Measurements from ENCODE around the gene SECISBP2. TPM values are rescaled to one million over a fixed set of nuclear protein-coding genes. Genes with fewer than 3 reads are reported as not detected.

The SECISBP2 gene
- total and polyA plus RNA-seq, 9 donors: 25.8 to 51.1 (median 34.3) TPM

DNA sequence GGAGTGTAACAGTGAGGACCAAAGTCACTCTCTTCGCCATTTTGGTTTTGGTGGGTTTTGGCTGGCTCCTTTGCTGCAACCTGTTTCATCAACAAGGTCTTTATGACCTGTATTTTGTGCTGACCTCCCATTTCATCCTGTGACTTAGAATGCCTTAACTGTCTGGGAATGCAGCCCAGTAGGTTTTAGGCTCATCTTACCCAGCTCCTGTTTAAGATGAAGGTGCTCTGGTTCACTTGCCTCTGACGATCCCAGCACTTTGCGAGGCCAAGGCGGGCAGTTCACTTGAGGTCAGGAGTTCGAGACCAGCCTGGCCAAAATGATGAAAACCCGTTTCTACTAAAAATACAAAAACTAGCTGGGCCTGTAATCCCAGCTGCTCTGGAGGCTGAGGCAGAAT, 9.1 kb upstream of the SECISBP2 start:
- 92% methylated on average over 4 of the region's 6 CpGs for WGBS (ENCODE audit: insufficient coverage)
- Histone ChIP-seq H3K27ac (ENCODE audit: low read length) (no peak overlapping the region), H3K9me3 (replicated peaks; ENCODE audit: control insufficient read depth, low read depth, low read length) (no peaks in the 10 kb centered on the region), H3K36me3 (ENCODE audit: control insufficient read depth, insufficient read depth, low read length) (peaks cover 13% of the 10 kb centered on the region), H3K4me1 (ENCODE audit: control insufficient read depth, insufficient read depth, low read length) (peaks cover 11% of the 10 kb centered on the region), H3K4me3 (ENCODE audit: low read length) (no peak overlapping the region), H3K27me3 (ENCODE audit: control insufficient read depth, insufficient read depth, low read length) (no peaks in the 10 kb centered on the region)
- peak; percentile 14 for DNase-seq

DNA sequence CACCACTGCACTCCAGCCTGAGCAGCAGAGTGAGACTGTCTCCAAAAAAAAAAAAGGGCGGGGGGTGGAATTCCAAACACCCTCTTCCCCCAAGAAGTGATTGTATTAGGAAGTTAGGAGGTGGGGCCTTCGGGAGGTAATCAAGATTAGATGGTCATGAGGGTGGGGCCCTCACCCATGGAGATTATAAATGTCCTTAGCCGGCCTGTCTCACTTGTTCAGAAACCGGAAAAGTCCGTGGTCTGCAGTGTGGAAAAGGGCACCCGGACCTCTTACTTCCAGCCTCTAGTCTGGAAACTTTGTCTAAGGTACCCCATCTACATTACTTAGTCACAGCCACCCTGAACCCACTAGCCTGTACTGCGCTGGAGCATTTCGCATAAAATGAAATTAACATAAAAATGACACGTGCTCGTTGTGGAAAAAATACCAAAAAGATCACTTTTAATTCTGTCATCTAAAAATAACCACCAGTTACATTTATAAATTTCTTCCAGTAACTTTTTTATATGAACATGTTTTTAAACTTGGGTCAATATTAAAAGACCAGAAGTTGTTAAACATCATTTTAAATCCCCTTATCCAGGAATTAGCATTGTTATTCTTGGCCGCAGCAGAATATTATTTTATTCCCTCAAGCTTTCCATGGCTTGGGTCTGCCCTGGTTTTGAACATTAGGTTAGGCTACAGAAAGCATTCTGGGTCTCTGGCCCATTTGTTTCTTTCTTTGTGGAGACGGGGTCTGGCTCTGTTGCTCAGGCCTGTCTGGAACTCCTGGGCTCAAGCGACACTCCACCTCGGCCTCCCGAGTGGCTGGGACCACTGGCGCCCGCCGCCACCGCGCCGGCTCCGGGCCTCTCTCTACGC, 8.5 kb upstream of the SECISBP2 start:
- Histone ChIP-seq H3K9me3 (replicated peaks; ENCODE audit: control insufficient read depth, low read depth, low read length) (no peaks in the 10 kb centered on the region), H3K27ac (ENCODE audit: low read length) (peak overlapping the region; percentile 99), H3K36me3 (ENCODE audit: control insufficient read depth, insufficient read depth, low read length) (peaks cover 13% of the 10 kb centered on the region), H3K4me1 (ENCODE audit: control insufficient read depth, insufficient read depth, low read length) (peaks cover 11% of the 10 kb centered on the region), H3K4me3 (ENCODE audit: low read length) (peak overlapping the region; percentile 83), H3K27me3 (ENCODE audit: control insufficient read depth, insufficient read depth, low read length) (no peaks in the 10 kb centered on the region)
- WGBS (ENCODE audit: insufficient coverage): 23% methylated on average over 20 of the region's 23 CpGs
- peak; percentile 33 for DNase-seq

DNA sequence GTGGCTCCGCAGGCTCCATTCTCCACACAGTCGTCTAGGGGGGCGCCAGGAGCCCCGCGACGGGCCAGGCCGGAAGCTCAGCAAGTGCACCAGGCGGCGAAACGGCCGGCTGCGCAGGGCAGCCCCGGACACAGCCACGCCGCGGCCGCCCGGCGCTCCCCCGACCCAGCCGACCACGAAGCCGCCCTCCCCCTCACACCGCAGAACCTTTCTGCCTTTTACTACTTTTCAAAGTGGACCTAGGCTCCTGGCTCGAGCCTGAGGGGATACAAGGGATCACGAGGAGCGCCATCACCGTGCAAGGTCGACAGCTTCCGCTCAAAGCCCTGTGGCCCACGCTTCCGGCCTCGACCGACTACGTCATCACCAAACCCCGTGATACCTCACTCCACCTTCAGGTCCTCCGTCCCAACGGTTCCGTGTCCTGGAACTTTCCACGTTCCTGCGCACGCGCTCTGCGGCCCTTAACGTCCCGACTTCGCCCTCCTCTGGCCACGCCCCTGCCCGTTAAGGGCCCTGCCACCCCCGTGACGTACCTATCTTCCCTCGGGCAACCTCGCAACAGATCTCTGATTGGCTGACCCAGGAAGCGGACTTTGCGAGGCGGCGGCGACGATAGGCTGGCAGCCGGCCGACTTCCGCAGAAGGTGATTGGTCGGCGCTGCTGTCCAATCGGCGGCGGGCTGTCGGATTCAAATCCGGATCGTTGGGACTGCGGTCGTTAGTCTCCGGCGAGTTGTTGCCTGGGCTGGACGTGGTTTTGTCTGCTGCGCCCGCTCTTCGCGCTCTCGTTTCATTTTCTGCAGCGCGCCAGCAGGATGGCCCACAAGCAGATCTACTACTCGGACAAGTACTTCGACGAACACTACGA, 7.6 kb upstream of the SECISBP2 start, which contains the start of gene CKS2:
Gene CKS2, plus strand, starts transcription at position 721 of the 871 bp plus-strand sequence. Its CDS starts 98 bp downstream, at position 819.
- under 1% methylated on average over 79 of the region's 86 CpGs for WGBS (ENCODE audit: insufficient coverage)
- peak; percentile 100 for DNase-seq
- peak within 1 kb of the TSS; percentile 83 for H3K4me3 ChIP-seq (ENCODE audit: low read length)
- H3K27me3 ChIP-seq (ENCODE audit: control insufficient read depth, insufficient read depth, low read length): no peaks in the 10 kb centered on the region
- H3K36me3 ChIP-seq (ENCODE audit: control insufficient read depth, insufficient read depth, low read length): peaks cover 13% of the 10 kb centered on the region
- peak within 1 kb of the TSS; percentile 99 for H3K27ac ChIP-seq (ENCODE audit: low read length)
- H3K4me1 ChIP-seq (ENCODE audit: control insufficient read depth, insufficient read depth, low read length): peaks cover 11% of the 10 kb centered on the region
- no peaks in the 10 kb centered on the region for H3K9me3 ChIP-seq (replicated peaks; ENCODE audit: control insufficient read depth, low read depth, low read length)

DNA sequence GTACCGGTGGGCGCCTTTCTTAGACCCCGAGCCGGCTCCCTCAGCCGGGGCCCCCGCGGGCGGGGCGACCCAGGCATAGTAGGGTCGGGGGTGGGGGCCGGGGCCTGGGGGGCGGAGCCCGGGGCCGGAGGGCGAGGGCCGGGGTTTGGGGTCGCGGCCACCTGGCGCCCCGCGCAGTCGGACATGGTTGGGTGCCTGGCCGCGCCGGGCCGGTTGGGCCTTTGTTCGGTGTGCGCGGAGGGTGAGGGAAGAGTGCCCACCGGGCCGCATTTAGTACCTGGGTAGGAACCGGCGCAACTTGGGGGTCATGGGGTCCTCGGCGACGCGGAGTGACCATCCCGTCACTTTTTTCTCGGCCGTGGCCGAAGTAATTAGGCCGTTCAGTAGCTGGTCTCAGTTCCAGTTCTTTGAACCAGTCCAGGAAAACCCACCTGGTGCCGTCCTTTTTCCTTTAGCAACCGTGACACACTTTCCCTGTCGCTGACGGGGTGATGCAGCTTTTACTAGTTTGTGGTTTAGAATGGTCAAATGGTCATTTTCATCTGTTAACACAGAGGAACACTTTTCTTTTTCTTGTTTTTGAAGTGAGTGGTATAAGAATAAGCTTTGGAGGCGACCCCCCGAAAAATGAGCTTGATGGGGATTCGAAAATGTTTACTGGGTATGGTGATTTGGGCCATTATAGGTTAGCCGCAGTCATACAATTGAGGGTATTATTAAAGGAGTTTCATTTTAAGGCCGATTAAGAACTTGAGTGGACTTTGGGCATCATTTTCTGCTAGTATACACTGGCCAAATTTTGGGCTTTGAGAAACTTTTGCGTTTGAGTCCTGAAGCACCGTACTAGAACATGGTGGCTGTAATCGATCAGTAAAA, 6.7 kb upstream of the SECISBP2 start:
- no peaks in the 10 kb centered on the region for H3K9me3 ChIP-seq (replicated peaks; ENCODE audit: control insufficient read depth, low read depth, low read length)
- peaks cover 11% of the 10 kb centered on the region for H3K4me1 ChIP-seq (ENCODE audit: control insufficient read depth, insufficient read depth, low read length)
- peak overlapping the region; percentile 63 for H3K4me3 ChIP-seq (ENCODE audit: low read length)
- WGBS (ENCODE audit: insufficient coverage): 0% methylated on average over 37 of the region's 54 CpGs
- DNase-seq: peak; percentile 36
- H3K27me3 ChIP-seq (ENCODE audit: control insufficient read depth, insufficient read depth, low read length): no peaks in the 10 kb centered on the region
- H3K36me3 ChIP-seq (ENCODE audit: control insufficient read depth, insufficient read depth, low read length): peaks cover 12% of the 10 kb centered on the region
- peak overlapping the region; percentile 83 for H3K27ac ChIP-seq (ENCODE audit: low read length)

DNA sequence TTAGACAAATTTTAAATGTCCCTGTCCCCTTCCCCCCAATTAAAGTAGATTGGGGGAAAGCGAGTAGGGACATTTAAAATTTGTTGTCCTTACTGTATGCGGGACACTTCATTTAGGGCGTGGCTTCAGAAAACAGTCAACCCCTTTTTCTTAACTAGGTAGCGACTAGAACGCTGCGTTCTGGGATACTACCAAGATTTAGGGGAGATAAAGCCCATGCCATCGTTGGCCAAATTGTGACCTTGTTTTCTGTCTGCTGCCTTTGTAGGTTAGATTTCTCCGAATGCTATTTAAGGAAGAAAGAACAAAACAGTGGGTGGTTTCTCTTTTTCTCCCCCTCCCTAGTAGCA, 6.1 kb upstream of the SECISBP2 start:
- DNase-seq: peak; percentile 53
- H3K4me1 ChIP-seq (ENCODE audit: control insufficient read depth, insufficient read depth, low read length): peaks cover 11% of the 10 kb centered on the region
- no peaks in the 10 kb centered on the region for H3K27me3 ChIP-seq (ENCODE audit: control insufficient read depth, insufficient read depth, low read length)
- peak overlapping the region; percentile 83 for H3K27ac ChIP-seq (ENCODE audit: low read length)
- H3K36me3 ChIP-seq (ENCODE audit: control insufficient read depth, insufficient read depth, low read length): peaks cover 7% of the 10 kb centered on the region
- 0% methylated on average over 3 of the region's 8 CpGs for WGBS (ENCODE audit: insufficient coverage)
- H3K4me3 ChIP-seq (ENCODE audit: low read length): peak overlapping the region; percentile 63
- no peaks in the 10 kb centered on the region for H3K9me3 ChIP-seq (replicated peaks; ENCODE audit: control insufficient read depth, low read depth, low read length)

DNA sequence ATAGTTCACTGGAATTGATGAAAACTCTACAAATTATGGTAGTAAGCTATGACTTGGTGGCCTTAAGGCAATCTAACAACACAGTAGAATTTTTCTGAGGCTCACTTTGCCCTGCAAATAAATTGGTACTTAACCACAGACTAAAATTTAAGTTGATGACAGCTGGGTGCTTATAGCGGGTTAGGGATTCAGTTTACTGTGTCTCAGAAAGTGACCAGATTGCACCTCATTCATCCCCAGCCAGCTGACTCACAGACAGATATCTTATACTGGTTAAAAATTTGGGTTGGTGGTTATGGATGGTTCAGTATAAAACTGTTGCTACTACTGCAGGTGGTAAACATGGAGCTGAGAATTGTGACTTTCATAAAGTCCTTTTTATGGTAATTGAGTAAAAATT, 4.5 kb upstream of the SECISBP2 start:
- Histone ChIP-seq H3K27me3 (ENCODE audit: control insufficient read depth, insufficient read depth, low read length) (no peaks in the 10 kb centered on the region), H3K4me3 (ENCODE audit: low read length) (no peak overlapping the region), H3K9me3 (replicated peaks; ENCODE audit: control insufficient read depth, low read depth, low read length) (no peaks in the 10 kb centered on the region), H3K4me1 (ENCODE audit: control insufficient read depth, insufficient read depth, low read length) (peaks cover 18% of the 10 kb centered on the region), H3K27ac (ENCODE audit: low read length) (no peak overlapping the region), H3K36me3 (ENCODE audit: control insufficient read depth, insufficient read depth, low read length) (peaks cover 3% of the 10 kb centered on the region)
- no peak for DNase-seq
- no CpG with 5 or more reads among the region's 1 CpG for WGBS (ENCODE audit: insufficient coverage)

DNA sequence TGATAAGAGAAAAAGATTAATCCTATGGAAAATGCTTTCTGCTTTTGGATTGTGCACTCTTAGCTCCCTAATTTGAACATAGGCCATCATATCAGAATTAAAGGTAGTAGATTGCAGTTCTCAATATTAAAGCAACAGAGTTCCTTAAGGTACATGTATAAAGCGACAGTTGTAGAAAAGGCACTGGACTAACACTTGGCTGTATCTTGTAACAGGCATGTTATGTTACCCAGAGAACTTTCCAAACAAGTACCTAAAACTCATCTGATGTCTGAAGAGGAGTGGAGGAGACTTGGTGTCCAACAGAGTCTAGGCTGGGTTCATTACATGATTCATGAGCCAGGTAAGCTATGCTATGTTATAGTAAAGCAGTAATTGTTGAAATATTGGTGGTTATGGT, 3.3 kb upstream of the SECISBP2 start:
- H3K4me1 ChIP-seq (ENCODE audit: control insufficient read depth, insufficient read depth, low read length): peaks cover 19% of the 10 kb centered on the region
- WGBS (ENCODE audit: insufficient coverage): no CpG with 5 or more reads among the region's 1 CpG
- H3K27ac ChIP-seq (ENCODE audit: low read length): no peak overlapping the region
- no peak overlapping the region for H3K4me3 ChIP-seq (ENCODE audit: low read length)
- no peak for DNase-seq
- H3K9me3 ChIP-seq (replicated peaks; ENCODE audit: control insufficient read depth, low read depth, low read length): no peaks in the 10 kb centered on the region
- H3K36me3 ChIP-seq (ENCODE audit: control insufficient read depth, insufficient read depth, low read length): peaks cover 6% of the 10 kb centered on the region
- H3K27me3 ChIP-seq (ENCODE audit: control insufficient read depth, insufficient read depth, low read length): no peaks in the 10 kb centered on the region

DNA sequence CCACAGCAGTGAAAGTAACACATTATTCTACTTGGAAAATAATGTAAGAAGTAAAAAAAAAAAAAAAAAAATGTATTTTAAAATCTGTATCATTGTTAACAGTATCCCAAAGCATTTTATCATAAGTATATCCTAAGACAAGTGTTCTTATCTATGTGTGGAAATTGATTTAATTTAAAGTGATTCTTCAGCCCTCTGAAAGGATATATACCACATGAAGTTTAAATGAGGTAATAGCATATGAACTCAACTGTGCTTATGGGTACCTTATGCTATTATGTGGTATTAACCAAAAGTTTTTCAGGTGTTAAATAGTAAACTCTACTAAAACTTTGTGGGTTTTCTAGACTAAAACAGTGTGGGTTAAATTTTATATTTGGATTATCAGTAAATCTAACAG, 2.8 kb upstream of the SECISBP2 start:
- no peaks in the 10 kb centered on the region for H3K27me3 ChIP-seq (ENCODE audit: control insufficient read depth, insufficient read depth, low read length)
- H3K9me3 ChIP-seq (replicated peaks; ENCODE audit: control insufficient read depth, low read depth, low read length): no peaks in the 10 kb centered on the region
- DNase-seq: no peak
- H3K4me1 ChIP-seq (ENCODE audit: control insufficient read depth, insufficient read depth, low read length): peaks cover 23% of the 10 kb centered on the region
- peaks cover 6% of the 10 kb centered on the region for H3K36me3 ChIP-seq (ENCODE audit: control insufficient read depth, insufficient read depth, low read length)
- H3K27ac ChIP-seq (ENCODE audit: low read length): no peak overlapping the region
- H3K4me3 ChIP-seq (ENCODE audit: low read length): no peak overlapping the region

DNA sequence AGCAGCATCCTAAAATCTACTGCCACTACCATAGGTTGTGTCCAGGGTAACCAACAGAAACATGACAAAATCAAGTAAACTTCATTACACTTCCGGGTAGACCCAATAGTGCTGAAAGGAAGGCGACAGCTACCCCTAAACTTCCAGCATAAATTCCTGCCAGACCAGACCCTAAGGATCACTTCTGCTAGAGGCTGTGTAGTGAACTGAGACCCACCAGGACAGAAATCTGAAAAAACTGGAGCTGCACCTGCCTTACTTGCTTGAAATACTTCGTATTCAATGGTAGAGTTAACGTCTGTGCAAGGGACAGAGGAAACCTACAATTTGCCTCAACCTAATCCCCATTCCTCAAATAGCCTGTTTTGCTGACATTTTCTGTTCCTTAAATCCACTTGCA, 1.0 kb upstream of the SECISBP2 start:
- Histone ChIP-seq H3K27me3 (ENCODE audit: control insufficient read depth, insufficient read depth, low read length) (no peaks in the 10 kb centered on the region), H3K27ac (ENCODE audit: low read length) (peak overlapping the region; percentile 98), H3K36me3 (ENCODE audit: control insufficient read depth, insufficient read depth, low read length) (peaks cover 6% of the 10 kb centered on the region), H3K9me3 (replicated peaks; ENCODE audit: control insufficient read depth, low read depth, low read length) (no peaks in the 10 kb centered on the region), H3K4me3 (ENCODE audit: low read length) (no peak overlapping the region), H3K4me1 (ENCODE audit: control insufficient read depth, insufficient read depth, low read length) (peaks cover 17% of the 10 kb centered on the region)
- peak; percentile 20 for DNase-seq
- 79% methylated on average over 2 of the region's 4 CpGs for WGBS (ENCODE audit: insufficient coverage)

Data from muscle of leg (tissue), 11 donors.